A673 (cell line): Measurements from ENCODE around the gene PODXL.

ENCODE experiments used
- EZH2 ChIP-seq: fragments of 200-600 bp; sonication (generic); IDR thresholded peaks from 2 replicates; pipeline ENCODE4 v1.6.1; 2017; ENCODE audit warnings: borderline replicate concordance, low read depth, mild to moderate bottlenecking, mixed read lengths, antibody characterized with exemption, low read length; ENCODE audit not compliant: poor library complexity, severe bottlenecking
- TF ChIP-seq, protein P1 (sequence below): fragments of 300-800, 200-600 bp; sonication (generic); conservative IDR thresholded peaks from 2 replicates; pipeline ENCODE4 v1.5.1; 2017; ENCODE audit warnings: low read depth, mild to moderate bottlenecking, antibody characterized with exemption, low read length, moderate library complexity, mixed read lengths

DNA sequence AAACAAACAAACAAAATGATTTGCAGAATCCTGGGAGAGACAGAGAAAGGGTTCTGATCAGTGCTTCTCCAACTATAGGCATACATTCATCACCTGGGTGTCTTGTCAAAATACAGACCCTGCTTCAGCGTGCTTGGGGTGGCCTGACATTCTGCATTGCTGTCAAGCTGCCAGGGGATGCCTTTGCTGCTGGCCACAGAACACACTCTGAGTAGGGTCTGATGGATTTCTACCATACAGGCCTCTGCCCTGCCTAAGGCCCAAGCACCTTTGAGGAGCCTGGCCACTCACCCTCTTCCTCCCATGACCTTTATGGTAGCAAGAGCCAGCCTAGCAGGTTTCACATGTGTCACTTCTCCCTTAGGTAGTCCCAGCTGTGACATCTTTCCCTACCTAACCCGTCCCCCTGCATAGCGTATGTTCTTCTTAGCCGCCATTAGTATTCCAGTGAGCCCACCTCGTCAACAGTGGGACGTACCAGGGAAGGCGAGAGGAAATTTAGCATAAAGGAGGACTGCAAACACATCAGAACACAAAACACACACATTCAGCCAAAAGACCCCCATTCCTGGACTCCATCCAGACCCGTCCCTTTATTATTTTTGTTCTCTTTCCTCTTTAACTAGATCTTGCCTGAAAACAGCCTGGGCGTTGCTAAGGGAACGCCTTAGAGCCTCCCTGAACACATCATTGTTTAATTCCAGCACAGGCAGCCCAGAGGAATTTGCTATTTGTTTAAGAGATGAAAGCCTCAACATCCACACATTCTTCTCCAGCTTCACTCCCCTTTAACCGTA is 43.9 kb upstream of the PODXL start:
- TF ChIP-seq, protein P1, sequence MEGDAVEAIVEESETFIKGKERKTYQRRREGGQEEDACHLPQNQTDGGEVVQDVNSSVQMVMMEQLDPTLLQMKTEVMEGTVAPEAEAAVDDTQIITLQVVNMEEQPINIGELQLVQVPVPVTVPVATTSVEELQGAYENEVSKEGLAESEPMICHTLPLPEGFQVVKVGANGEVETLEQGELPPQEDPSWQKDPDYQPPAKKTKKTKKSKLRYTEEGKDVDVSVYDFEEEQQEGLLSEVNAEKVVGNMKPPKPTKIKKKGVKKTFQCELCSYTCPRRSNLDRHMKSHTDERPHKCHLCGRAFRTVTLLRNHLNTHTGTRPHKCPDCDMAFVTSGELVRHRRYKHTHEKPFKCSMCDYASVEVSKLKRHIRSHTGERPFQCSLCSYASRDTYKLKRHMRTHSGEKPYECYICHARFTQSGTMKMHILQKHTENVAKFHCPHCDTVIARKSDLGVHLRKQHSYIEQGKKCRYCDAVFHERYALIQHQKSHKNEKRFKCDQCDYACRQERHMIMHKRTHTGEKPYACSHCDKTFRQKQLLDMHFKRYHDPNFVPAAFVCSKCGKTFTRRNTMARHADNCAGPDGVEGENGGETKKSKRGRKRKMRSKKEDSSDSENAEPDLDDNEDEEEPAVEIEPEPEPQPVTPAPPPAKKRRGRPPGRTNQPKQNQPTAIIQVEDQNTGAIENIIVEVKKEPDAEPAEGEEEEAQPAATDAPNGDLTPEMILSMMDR = no peak
- no peak for TF ChIP-seq EZH2
